ENCODE results near the gene AMZ2.
"Not testable (repeated sequence)": the region's sequence is repeated elsewhere in the genome, so short reads cannot be mapped to it uniquely, and the experiment has no call there.

Gene AMZ2

GRCh38 chr17:68228817-68229570 is 18.8 kb upstream of the AMZ2 start:
- Mint-ChIP-seq H3K4me1 (peaks cover 35% of the 10 kb centered on the region), H3K27me3 (no peaks in the 10 kb centered on the region), H3K4me3 (no peak overlapping the region), H3K9me3 (no peaks in the 10 kb centered on the region), H3K36me3 (ENCODE audit: insufficient read depth) (peaks cover 5% of the 10 kb centered on the region), H3K27ac (ENCODE audit: low read depth) (peak overlapping the region; percentile 62)
- ATAC-seq (replicated peaks; ENCODE audit: extremely low read depth, poor library complexity, severe bottlenecking) = no peak
- no peak for DNase-seq (ENCODE audit: low spot score in 2 of 2)

- no peak for DNase-seq (ENCODE audit: low spot score in 2 of 2)
- no peaks in the 10 kb centered on the region for H3K9me3 Mint-ChIP-seq
- H3K4me1 Mint-ChIP-seq = peaks cover 36% of the 10 kb centered on the region
- no peak for ATAC-seq (replicated peaks; ENCODE audit: extremely low read depth, poor library complexity, severe bottlenecking)
- no peak overlapping the region for H3K4me3 Mint-ChIP-seq
- H3K27ac Mint-ChIP-seq (ENCODE audit: low read depth) = no peak overlapping the region
- H3K27me3 Mint-ChIP-seq = no peaks in the 10 kb centered on the region
- peaks cover 5% of the 10 kb centered on the region for H3K36me3 Mint-ChIP-seq (ENCODE audit: insufficient read depth)
Measured at GRCh38 chr17:68229619-68230018, 18.2 kb upstream of the AMZ2 start.

GRCh38 chr17:68231131-68231530 is 16.7 kb upstream of the AMZ2 start:
- not testable (repeated sequence) for H3K27me3 Mint-ChIP-seq; H3K4me3 Mint-ChIP-seq; DNase-seq (ENCODE audit: low spot score in 2 of 2); H3K9me3 Mint-ChIP-seq; ATAC-seq (replicated peaks; ENCODE audit: extremely low read depth, poor library complexity, severe bottlenecking); H3K27ac Mint-ChIP-seq (ENCODE audit: low read depth); H3K36me3 Mint-ChIP-seq (ENCODE audit: insufficient read depth)
- peaks cover 31% of the 10 kb centered on the region for H3K4me1 Mint-ChIP-seq

- ATAC-seq (replicated peaks; ENCODE audit: extremely low read depth, poor library complexity, severe bottlenecking) (no peak), DNase-seq (ENCODE audit: low spot score in 2 of 2) (no peak)
- no peak overlapping the region for H3K27ac Mint-ChIP-seq (ENCODE audit: low read depth)
- H3K4me1 Mint-ChIP-seq = peaks cover 31% of the 10 kb centered on the region
- H3K36me3 Mint-ChIP-seq (ENCODE audit: insufficient read depth) = peaks cover 2% of the 10 kb centered on the region
- no peaks in the 10 kb centered on the region for H3K9me3 Mint-ChIP-seq
- H3K4me3 Mint-ChIP-seq = no peak overlapping the region
- H3K27me3 Mint-ChIP-seq = no peaks in the 10 kb centered on the region
Measured at GRCh38 chr17:68231541-68231940, 16.3 kb upstream of the AMZ2 start.

- not testable (repeated sequence) for H3K36me3 Mint-ChIP-seq (ENCODE audit: insufficient read depth); H3K4me3 Mint-ChIP-seq; DNase-seq (ENCODE audit: low spot score in 2 of 2); H3K27me3 Mint-ChIP-seq; H3K9me3 Mint-ChIP-seq; ATAC-seq (replicated peaks; ENCODE audit: extremely low read depth, poor library complexity, severe bottlenecking)
- Mint-ChIP-seq H3K4me1 (peaks cover 34% of the 10 kb centered on the region), H3K27ac (ENCODE audit: low read depth) (peak overlapping the region; percentile 83)
Measured at GRCh38 chr17:68232741-68233140, 15.1 kb upstream of the AMZ2 start.

GRCh38 chr17:68234726-68235335 is 13.0 kb upstream of the AMZ2 start:
- H3K4me1 Mint-ChIP-seq = peaks cover 40% of the 10 kb centered on the region
- H3K36me3 Mint-ChIP-seq (ENCODE audit: insufficient read depth) = peaks cover 12% of the 10 kb centered on the region
- peak overlapping the region; percentile 52 for H3K4me3 Mint-ChIP-seq

GRCh38 chr17:68235336-68235791 is 12.5 kb upstream of the AMZ2 start:
- H3K9me3 Mint-ChIP-seq; DNase-seq (ENCODE audit: low spot score in 2 of 2); H3K27me3 Mint-ChIP-seq; ATAC-seq (replicated peaks; ENCODE audit: extremely low read depth, poor library complexity, severe bottlenecking): not testable (repeated sequence)
- Mint-ChIP-seq H3K4me3 (peak overlapping the region; percentile 52), H3K4me1 (peaks cover 45% of the 10 kb centered on the region), H3K27ac (ENCODE audit: low read depth) (peak overlapping the region; percentile 93), H3K36me3 (ENCODE audit: insufficient read depth) (peaks cover 12% of the 10 kb centered on the region)

More at GRCh38 chr17:68234726-68235335, 13.0 kb upstream of the AMZ2 start:
- H3K27ac Mint-ChIP-seq (ENCODE audit: low read depth) = peak overlapping the region; percentile 93
- not testable (repeated sequence) for H3K27me3 Mint-ChIP-seq, H3K9me3 Mint-ChIP-seq
- DNase-seq (ENCODE audit: low spot score in 2 of 2) = peak in 1 of 2 donors; percentile 66
- ATAC-seq (replicated peaks; ENCODE audit: extremely low read depth, poor library complexity, severe bottlenecking) = peak; percentile 53

GRCh38 chr17:68237369-68238163 is 10.3 kb upstream of the AMZ2 start:
- peak; percentile 42 to 79 for DNase-seq (ENCODE audit: low spot score in 2 of 2)
- Mint-ChIP-seq H3K4me3 (peak overlapping the region; percentile 74), H3K4me1 (peaks cover 53% of the 10 kb centered on the region), H3K36me3 (ENCODE audit: insufficient read depth) (peaks cover 12% of the 10 kb centered on the region), H3K27ac (ENCODE audit: low read depth) (peak overlapping the region; percentile 97)
- H3K9me3 Mint-ChIP-seq, H3K27me3 Mint-ChIP-seq: not testable (repeated sequence)
- ATAC-seq (replicated peaks; ENCODE audit: extremely low read depth, poor library complexity, severe bottlenecking) = peak; percentile 88

GRCh38 chr17:68238164-68238870 is 9.5 kb upstream of the AMZ2 start:
- Mint-ChIP-seq H3K27ac (ENCODE audit: low read depth) (peak overlapping the region; percentile 97), H3K36me3 (ENCODE audit: insufficient read depth) (peaks cover 12% of the 10 kb centered on the region), H3K9me3 (no peaks in the 10 kb centered on the region), H3K27me3 (no peaks in the 10 kb centered on the region), H3K4me1 (peaks cover 47% of the 10 kb centered on the region), H3K4me3 (peak overlapping the region; percentile 74)
- ATAC-seq (replicated peaks; ENCODE audit: extremely low read depth, poor library complexity, severe bottlenecking) (no peak), DNase-seq (ENCODE audit: low spot score in 2 of 2) (no peak)

- ATAC-seq (replicated peaks; ENCODE audit: extremely low read depth, poor library complexity, severe bottlenecking) (no peak), DNase-seq (ENCODE audit: low spot score in 2 of 2) (no peak)
- H3K27ac Mint-ChIP-seq (ENCODE audit: low read depth) = peak overlapping the region; percentile 97
- H3K36me3 Mint-ChIP-seq (ENCODE audit: insufficient read depth) = peaks cover 12% of the 10 kb centered on the region
- no peaks in the 10 kb centered on the region for H3K9me3 Mint-ChIP-seq
- no peaks in the 10 kb centered on the region for H3K27me3 Mint-ChIP-seq
- peak overlapping the region; percentile 74 for H3K4me3 Mint-ChIP-seq
- peaks cover 47% of the 10 kb centered on the region for H3K4me1 Mint-ChIP-seq
Measured at GRCh38 chr17:68238871-68239253, 9.0 kb upstream of the AMZ2 start.

- Mint-ChIP-seq H3K27ac (ENCODE audit: low read depth) (peak overlapping the region; percentile 97), H3K9me3 (no peaks in the 10 kb centered on the region), H3K4me1 (peaks cover 42% of the 10 kb centered on the region), H3K36me3 (ENCODE audit: insufficient read depth) (peaks cover 12% of the 10 kb centered on the region), H3K27me3 (no peaks in the 10 kb centered on the region), H3K4me3 (peak overlapping the region; percentile 74)
- ATAC-seq (replicated peaks; ENCODE audit: extremely low read depth, poor library complexity, severe bottlenecking) = no peak
- DNase-seq (ENCODE audit: low spot score in 2 of 2) = no peak
Measured at GRCh38 chr17:68239632-68240366, 8.0 kb upstream of the AMZ2 start.

All from central memory CD8-positive, alpha-beta T cell (primary cell).